ENCODE data around the gene TIMM17A.

Gene TIMM17A

DNA sequence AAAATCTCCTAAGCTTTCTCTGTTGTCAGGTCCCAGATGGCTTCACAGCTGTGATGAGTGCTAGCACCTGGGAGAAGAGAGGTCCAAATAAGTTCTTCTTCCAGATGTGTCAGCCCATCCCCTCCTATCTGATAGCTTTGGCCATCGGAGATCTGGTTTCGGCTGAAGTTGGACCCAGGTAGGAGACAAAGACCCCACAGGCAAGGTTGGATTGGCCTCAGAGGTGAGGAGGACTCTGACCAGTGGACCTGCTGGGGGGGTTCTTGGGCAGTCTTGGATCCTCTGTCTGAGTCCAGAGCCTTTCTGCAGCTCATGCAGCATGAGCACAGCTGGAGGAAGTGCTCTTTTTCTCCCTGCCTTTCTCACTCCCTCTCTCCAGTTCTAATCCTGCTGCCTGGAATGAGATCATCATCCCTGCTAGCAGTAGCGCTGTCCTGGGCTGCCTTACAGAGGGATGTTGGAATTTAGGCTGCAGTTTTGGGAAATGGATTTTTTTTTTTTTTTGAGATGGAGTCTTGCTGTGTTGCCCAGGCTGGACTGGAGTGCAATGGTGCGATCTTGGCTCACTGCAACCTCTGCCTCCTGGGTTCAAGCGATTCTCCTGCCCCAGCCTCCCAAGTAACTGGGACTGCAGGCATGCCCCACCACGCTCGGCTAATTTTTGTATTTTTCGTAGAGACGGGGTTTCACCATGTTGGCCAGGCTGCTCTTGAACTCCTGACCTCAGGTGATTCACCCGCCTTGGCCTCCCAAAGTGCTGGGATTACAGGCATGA lies 34.2 kb downstream of the TIMM17A start:
- no peaks in the 10 kb centered on the region for H4K20me1 ChIP-seq (ENCODE audit: insufficient read depth, low read length)

GRCh38 chr1:201990427-201990826 lies 35.1 kb downstream of the TIMM17A start:
- no peak for TF ChIP-seq CTCF (IDR thresholded peaks at IDR 0.05; ENCODE audit: low read length)
- Histone ChIP-seq H3F3A (ENCODE audit: insufficient read depth, low read length) (no peaks in the 10 kb centered on the region), H3K27ac (ENCODE audit: low read depth, low read length, poor library complexity, severe bottlenecking) (no peak overlapping the region), H3K4me3 (ENCODE audit: low read depth, low read length, poor library complexity, severe bottlenecking) (no peak overlapping the region), H2AFZ (ENCODE audit: low read length) (no peak overlapping the region), H3K9ac (ENCODE audit: low read length) (no peak overlapping the region), H3K4me2 (ENCODE audit: low read length) (no peak overlapping the region), H3K79me2 (ENCODE audit: insufficient read depth, low read length) (no peaks in the 10 kb centered on the region), H4K20me1 (ENCODE audit: insufficient read depth, low read length) (no peaks in the 10 kb centered on the region), H3K9me2 (ENCODE audit: low read depth, low read length) (no peaks in the 10 kb centered on the region), H3K36me3 (ENCODE audit: insufficient read depth, low read length) (peaks cover 6% of the 10 kb centered on the region; the same call in 1 of the 2 replicates), H3K9me3 (ENCODE audit: low read length) (no peaks in the 10 kb centered on the region), H3K27me3 (ENCODE audit: insufficient read depth, low read length) (no peaks in the 10 kb centered on the region), H3K4me1 (ENCODE audit: insufficient read depth, low read length, severe bottlenecking) (no peaks in the 10 kb centered on the region)

More for the DNA sequence above, 34.2 kb downstream of the TIMM17A start:
- H3K9me2 ChIP-seq (ENCODE audit: low read depth, low read length) = no peaks in the 10 kb centered on the region
- no peak overlapping the region for H3K27ac ChIP-seq (ENCODE audit: low read depth, low read length, poor library complexity, severe bottlenecking)
- H3K79me2 ChIP-seq (ENCODE audit: insufficient read depth, low read length) = no peaks in the 10 kb centered on the region
- no peak overlapping the region for H2AFZ ChIP-seq (ENCODE audit: low read length)
- no peaks in the 10 kb centered on the region for H3K27me3 ChIP-seq (ENCODE audit: insufficient read depth, low read length)
- H3K9me3 ChIP-seq (ENCODE audit: low read length) = no peaks in the 10 kb centered on the region
- no peaks in the 10 kb centered on the region for H3F3A ChIP-seq (ENCODE audit: insufficient read depth, low read length)
- H3K4me1 ChIP-seq (ENCODE audit: insufficient read depth, low read length, severe bottlenecking) = no peaks in the 10 kb centered on the region
- H3K9ac ChIP-seq (ENCODE audit: low read length) = no peak overlapping the region
- no peak overlapping the region for H3K4me2 ChIP-seq (ENCODE audit: low read length)
- TF ChIP-seq CTCF (IDR thresholded peaks at IDR 0.05; ENCODE audit: low read length) (no peak), EZH2 (IDR thresholded peaks at IDR 0.05; ENCODE audit: borderline replicate concordance, low read length) (no peak)
- H3K4me3 ChIP-seq (ENCODE audit: low read depth, low read length, poor library complexity, severe bottlenecking) = no peak overlapping the region
- peaks cover 6% of the 10 kb centered on the region; the same call in 1 of the 2 replicates for H3K36me3 ChIP-seq (ENCODE audit: insufficient read depth, low read length)

- Histone ChIP-seq H3K9ac (ENCODE audit: low read length) (no peak overlapping the region), H3F3A (ENCODE audit: insufficient read depth, low read length) (no peaks in the 10 kb centered on the region), H3K4me2 (ENCODE audit: low read length) (no peak overlapping the region), H3K4me1 (ENCODE audit: insufficient read depth, low read length, severe bottlenecking) (no peaks in the 10 kb centered on the region), H3K9me2 (ENCODE audit: low read depth, low read length) (no peaks in the 10 kb centered on the region), H3K36me3 (ENCODE audit: insufficient read depth, low read length) (no peaks in the 10 kb centered on the region), H3K79me2 (ENCODE audit: insufficient read depth, low read length) (no peaks in the 10 kb centered on the region), H3K27ac (ENCODE audit: low read depth, low read length, poor library complexity, severe bottlenecking) (no peak overlapping the region), H4K20me1 (ENCODE audit: insufficient read depth, low read length) (no peaks in the 10 kb centered on the region), H2AFZ (ENCODE audit: low read length) (no peak overlapping the region), H3K27me3 (ENCODE audit: insufficient read depth, low read length) (no peaks in the 10 kb centered on the region), H3K4me3 (ENCODE audit: low read depth, low read length, poor library complexity, severe bottlenecking) (no peak overlapping the region), H3K9me3 (ENCODE audit: low read length) (no peaks in the 10 kb centered on the region)
- TF ChIP-seq EZH2 (IDR thresholded peaks at IDR 0.05; ENCODE audit: borderline replicate concordance, low read length) = no peak
- TF ChIP-seq CTCF (IDR thresholded peaks at IDR 0.05; ENCODE audit: low read length) = peak; percentile 79
These were observed 44.4 kb downstream of the TIMM17A start for GRCh38 chr1:201999625-202000238.
